GM21526 (cell line): ENCODE measurements around the gene KLHL29.
"Not testable (repeated sequence)": the region's sequence is repeated elsewhere in the genome, so short reads cannot be mapped to it uniquely, and the experiment has no call there.

ENCODE experiments used
- ATAC-seq: cut with Tn5 transposase; IDR thresholded peaks from one replicate; pipeline ENCODE4 v1.9.1; 2021; ENCODE audit warnings: moderate library complexity; ENCODE audit not compliant: unreplicated experiment, low FRiP score

KLHL29 gene

DNA sequence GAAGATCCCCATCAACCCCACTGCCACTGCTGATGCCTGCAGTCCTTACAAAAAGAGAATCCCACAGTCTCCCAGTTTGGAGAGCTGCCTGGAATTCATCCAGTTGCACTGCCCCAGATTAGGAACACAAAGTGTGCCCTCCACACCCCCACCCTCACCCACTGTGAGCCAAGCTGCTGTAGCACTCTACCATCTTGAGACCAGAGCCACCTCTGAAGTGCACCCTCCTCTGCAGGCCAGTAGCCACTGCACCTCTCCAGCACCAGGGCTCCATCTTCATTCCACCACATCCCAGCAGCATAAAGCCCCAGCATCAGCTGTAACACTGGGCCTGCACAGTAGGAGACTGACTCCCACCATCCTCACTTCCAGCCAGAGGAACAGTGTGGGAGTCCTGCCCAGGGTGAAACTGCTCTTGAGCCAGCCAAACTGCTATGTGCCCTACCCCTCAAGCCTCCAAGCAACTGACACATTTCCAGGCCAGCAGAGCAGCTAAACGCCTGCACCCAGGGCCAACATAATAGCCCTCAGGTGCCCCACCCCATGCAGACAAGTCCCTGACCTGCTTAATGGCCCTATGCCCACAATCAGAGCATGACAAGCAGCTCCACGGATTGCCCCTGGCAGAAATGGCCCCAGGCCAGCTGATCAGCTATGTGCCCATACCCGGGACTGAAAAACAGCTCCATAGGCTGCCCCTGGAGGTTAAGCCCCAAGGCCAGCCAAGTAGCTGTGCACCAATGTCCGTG, 335.9 kb downstream of the KLHL29 start:
- no peak for ATAC-seq

DNA sequence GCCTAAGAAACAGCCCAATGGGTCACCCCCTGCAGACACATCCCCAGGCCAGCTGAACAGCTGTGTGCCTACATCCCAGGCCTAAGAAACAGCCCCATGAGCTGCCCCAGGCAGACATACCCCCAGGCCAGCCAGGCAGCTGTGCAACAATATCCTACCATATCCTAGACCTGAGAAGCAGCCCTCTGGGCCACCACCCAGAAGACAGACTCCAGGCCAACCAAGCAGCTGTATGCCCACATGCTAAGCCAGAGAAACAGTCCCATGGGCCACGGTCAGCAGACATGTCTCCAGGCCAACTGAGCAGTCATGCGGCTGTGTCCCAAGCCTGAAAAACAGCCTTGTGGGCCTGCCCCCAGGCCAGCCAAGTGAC, 336.5 kb downstream of the KLHL29 start:
- ATAC-seq, result no peak

GRCh38 chr2:23722255-23722654, 337.3 kb downstream of the KLHL29 start:
- no peak for ATAC-seq

DNA sequence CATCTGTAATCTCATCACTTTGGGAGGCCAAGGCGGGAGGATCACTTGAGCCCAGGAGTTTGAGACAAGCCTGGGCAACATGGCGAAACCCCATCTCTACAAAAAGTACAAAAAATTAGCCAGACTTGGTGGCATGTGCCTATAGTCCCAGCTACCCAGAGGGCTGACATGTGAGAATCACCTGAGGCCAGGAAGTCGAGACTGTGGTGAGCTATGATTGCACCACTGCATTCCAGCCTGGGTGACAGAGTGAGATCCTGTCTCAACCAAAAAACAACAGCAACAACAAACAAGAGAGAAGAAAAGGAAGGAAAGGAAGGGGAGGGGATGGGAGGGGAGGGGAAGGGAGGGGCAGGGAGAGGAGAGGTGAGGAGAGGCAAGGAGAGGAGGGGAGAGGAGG, 338.1 kb downstream of the KLHL29 start:
- not testable (repeated sequence) for ATAC-seq

GRCh38 chr2:23734416-23734815, 349.4 kb downstream of the KLHL29 start:
- ATAC-seq, result no peak

DNA sequence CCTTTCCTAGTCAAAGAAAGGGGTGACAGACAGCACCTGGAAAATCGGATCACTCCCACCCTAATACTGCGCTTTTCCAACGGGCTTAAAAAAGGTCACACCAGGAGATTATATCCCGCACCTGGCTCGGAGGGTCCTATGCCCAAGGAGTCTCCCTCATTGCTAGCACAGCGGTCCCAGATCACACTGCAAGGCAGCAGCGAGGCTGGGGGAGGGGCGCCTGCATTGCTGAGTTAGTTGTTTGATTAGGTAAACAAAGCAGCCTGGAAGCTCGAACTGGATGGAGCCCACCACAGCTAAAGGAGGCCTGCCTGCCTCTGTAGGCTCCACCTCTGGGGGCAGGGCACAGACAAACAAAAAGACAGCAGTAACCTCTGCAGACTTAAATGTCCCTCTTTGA, 351.8 kb downstream of the KLHL29 start:
- not testable (repeated sequence) for ATAC-seq

- no peak for ATAC-seq
Observed at GRCh38 chr2:23745068-23745725, 360.2 kb downstream of the KLHL29 start.

DNA sequence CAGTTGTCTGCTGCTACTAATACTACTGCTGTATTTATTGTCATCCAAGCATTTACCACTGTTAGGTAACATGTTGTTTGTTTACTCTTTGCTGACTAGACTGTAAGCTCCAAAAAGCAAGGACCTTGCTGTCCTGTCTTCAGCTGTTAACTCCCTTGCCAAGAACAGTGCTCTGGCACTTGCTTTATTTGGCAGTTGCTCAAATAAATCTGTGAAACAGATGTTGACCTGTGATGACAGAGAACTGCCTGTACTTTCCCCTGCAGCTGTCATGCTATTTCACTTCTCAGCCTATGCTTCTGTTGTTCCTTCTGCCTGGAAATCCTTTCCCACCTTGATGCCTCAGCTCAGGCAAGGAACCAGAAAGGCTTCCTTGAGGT, 360.7 kb downstream of the KLHL29 start:
- ATAC-seq, result no peak

DNA sequence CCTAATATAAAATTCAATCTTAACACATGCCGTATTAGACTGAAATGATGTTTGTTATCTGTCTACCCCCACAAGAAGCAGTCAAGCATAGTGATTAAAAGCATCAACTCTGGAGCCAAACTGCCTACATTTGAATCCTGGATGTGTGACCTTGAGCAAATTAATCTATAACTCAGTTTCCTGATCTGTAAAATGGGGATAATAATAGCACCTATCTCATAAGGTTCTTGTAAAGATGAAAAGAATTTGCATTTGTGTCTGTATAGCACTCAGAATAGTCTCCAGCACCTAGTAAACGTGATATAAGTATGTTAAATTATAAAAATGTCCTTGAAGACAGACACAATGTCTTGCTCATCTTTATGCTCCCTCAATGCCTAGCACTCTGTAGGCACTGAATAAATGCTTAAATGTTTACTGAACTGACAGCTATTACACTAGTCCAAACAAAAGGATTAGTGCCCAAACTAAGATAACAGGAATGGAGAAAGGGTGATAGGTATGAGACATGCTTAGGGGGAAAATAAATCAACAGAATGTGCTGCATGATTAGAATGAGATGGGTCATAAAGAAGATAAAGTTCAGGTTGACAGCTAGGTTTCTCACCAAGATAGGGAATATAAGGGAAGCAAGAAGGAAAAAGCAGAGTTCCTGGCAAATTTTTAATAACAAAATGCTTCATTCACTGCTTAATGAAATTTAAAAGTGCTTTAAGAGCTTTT, 361.3 kb downstream of the KLHL29 start:
- ATAC-seq, result no peak

GRCh38 chr2:23751747-23752265, 366.8 kb downstream of the KLHL29 start:
- no peak for ATAC-seq

DNA sequence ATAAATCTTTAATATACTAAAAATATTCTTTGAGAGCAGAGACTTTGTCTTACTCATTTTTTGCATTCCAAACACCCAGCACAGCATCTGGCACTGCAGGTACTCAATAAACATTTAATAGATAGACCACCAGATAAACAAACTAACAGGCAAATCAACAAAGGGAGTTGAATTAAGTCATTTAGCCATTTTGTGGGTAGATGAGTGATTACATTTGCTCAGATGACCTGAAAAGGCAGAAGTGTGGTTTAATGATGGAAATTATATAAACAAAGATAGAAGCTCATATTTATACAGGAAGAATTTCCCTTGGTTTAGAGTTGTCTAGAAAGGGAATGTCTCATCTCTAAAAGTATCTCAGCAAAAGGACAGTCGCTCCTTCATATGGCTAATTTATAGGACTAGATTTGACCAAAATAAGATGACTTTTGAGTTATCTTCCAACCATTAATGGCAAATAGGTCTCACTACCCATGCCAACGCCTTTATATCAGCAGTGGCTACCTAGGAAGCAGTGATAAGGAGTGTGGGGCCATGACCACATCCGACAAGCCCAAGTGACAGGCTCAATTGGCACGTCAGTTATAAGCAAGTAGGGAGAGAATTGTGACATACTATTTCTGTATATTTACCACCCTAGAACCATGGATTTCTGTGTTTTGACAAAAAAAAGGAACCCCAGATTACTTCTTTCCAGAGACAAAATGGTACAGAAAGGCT, 368.5 kb downstream of the KLHL29 start:
- no peak for ATAC-seq

DNA sequence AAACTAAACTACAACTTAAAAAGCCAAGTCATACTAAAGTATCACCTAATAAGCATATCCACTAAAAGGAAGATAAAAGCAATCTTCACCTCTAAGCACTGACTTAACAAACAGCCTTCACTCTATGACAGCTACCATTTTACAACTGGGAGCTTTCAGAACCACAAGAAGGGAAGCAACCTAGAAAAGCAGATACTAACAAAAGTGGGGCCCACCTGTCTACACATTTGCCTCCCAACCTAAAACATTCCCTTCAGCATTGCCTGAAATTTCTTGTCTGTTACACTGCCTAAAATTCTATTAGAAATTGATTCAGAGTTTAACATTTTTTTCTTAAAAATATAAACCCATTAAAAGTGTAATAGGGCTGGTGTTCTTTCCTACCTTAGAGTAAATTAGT, 370.0 kb downstream of the KLHL29 start:
- no peak for ATAC-seq

DNA sequence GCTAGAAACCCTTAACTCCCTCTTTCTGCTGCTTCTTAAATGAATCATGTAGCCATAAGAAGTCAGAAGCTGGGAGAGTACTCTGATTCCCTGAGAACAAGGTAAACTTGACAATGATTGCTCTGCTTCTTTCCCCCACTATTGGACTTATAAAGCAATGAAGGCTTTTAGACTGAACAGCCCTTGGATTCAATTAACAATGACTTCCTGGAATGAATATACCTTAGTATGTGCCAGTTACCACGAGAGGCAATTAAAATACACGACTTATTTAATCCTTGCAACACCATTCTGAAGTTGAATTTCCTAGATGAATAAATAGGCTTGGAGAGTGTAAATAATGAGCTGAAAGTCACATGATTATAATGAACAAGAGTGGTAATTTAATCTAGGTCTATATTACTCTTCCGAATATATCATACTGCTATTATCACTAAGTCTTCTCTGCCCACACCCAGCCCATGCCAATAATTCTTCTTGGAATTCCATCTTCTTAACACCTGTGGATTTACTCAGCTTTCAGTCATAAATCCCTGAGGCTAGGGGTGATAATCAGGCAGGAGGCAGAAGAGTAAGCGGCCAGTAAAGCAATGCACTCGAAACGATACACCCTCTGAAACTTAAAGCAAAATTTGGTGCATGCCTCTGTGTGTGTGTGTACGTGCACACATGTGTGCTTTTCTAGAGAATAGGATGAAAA, 371.8 kb downstream of the KLHL29 start:
- no peak for ATAC-seq

DNA sequence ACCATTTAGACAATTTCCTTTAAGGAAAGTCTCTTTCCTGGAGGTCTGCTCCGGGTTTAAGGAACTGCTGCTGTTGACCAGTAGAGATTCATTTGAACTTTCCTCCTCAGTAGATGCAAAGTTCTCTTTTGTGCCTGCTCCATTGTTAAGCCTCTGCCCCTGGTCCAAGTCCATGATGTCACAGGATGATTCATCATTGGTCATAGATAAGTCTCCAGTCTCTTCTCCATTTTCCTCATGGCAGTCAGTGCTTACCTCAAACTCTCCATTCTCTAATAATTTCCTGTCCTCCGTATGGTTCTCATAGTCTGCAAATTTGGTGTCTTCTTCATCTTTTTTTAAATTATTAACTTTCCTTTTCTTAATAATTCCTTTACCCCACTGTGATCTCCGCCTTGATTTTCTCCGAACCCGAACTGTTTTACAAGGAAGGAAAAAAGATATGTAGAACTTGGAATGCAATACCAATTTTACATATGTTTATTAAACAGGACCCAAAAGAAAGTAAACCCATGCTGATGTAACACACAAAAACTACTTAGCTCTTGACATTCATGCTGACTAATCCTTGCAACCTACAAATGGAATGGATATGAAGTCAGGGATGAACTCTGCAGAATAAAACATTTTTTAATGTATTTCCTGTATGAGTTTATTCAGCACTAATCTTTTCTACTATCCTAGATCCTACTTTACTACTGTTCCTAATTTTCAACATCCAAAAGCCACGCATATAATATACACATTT, 372.9 kb downstream of the KLHL29 start:
- no peak for ATAC-seq
